H1 (cell line): ENCODE results near the gene CHST8. TPM values are rescaled to one million over a fixed set of nuclear protein-coding genes. Genes with fewer than 3 reads are reported as not detected.

Experiments
- CTCF ChIA-PET: fragments of 300-600 bp; sonication (Branson Sonifier 250); formaldehyde crosslinking; loops from one replicate; lab custom pipeline; 2021; ENCODE audit not compliant: partially characterized antibody; lab: Charles Lee
- POLR2A ChIA-PET: fragments of 300-600 bp; sonication (Branson Sonifier 250); formaldehyde crosslinking; loops from one replicate; lab custom pipeline; 2021; ENCODE audit warnings: inconsistent platforms; ENCODE audit not compliant: partially characterized antibody; lab: Charles Lee
- DNase-seq, 2 experiments: peaks; one replicate each; pipeline versions ENCODE4 v3.0.0 to v3.0.0-alpha.2; 2010 to 2022; ENCODE audit warnings: low spot score in 2 of 2, low read depth in 1 of 2, mixed read lengths in 1 of 2
- FAIRE-seq: peaks from 2 replicates; lab custom pipeline; 2011; peaks lifted over from hg19 to GRCh38; lab: Jason Lieb, UNC
- H2AFZ ChIP-seq: 2 replicates; pipeline ENCODE4 v1.8.1; 2012; ENCODE audit warnings: low read length, inconsistent platforms
- H2AK5ac ChIP-seq: 2 replicates; pipeline ENCODE4 v1.6.1; 2013; ENCODE audit warnings: low read depth, low read length
- H2BK120ac ChIP-seq: replicated peaks from 2 replicates; pipeline ENCODE3; 2013; ENCODE audit warnings: low read depth, low read length, inconsistent platforms
- H2BK12ac ChIP-seq: 2 replicates; pipeline ENCODE4 v1.6.1; 2013; ENCODE audit warnings: low read depth, low read length
- H2BK15ac ChIP-seq: 2 replicates; pipeline ENCODE4 v1.6.1; 2013; ENCODE audit warnings: low read length
- H2BK20ac ChIP-seq: 2 replicates; pipeline ENCODE4 v1.6.1; 2013; ENCODE audit warnings: low read length
- H2BK5ac ChIP-seq: 2 replicates; pipeline ENCODE4 v1.6.1; 2013; ENCODE audit warnings: low read depth, low read length
- H3K14ac ChIP-seq: 2 replicates; pipeline ENCODE4 v1.6.1; 2013; ENCODE audit warnings: inconsistent platforms; ENCODE audit not compliant: insufficient read length
- H3K18ac ChIP-seq: 2 replicates; pipeline ENCODE4 v1.6.1; 2013; ENCODE audit warnings: low read length; ENCODE audit errors: extremely low read depth
- H3K23ac ChIP-seq: 2 replicates; pipeline ENCODE4 v1.6.1; 2013; ENCODE audit warnings: inconsistent platforms; ENCODE audit not compliant: insufficient read length
- H3K23me2 ChIP-seq: 2 replicates; pipeline ENCODE4 v1.6.1; 2013; ENCODE audit warnings: low read depth, low read length
- H3K27ac ChIP-seq: 2 replicates; pipeline ENCODE4 v1.6.1; 2011; ENCODE audit warnings: low read depth, low read length, inconsistent platforms
- H3K27me3 ChIP-seq, 4 experiments: replicated peaks in 1 of 4; 1 replicate in 1 of 4; 2 replicates in 3 of 4; pipeline versions ENCODE4 v1.6.1 to v1.8.1; 2011 to 2013; ENCODE audit warnings: low read length in 3 of 4, mild to moderate bottlenecking in 3 of 4, inconsistent platforms in 2 of 4, mixed read lengths in 2 of 4, moderate library complexity in 1 of 4; ENCODE audit not compliant: control insufficient read depth in 3 of 4, insufficient read depth in 3 of 4; ENCODE audit errors: extremely low read depth in 1 of 4
- H3K36me3 ChIP-seq, 4 experiments: 2 replicates each; pipeline versions ENCODE4 v1.6.1 to v1.8.1; 2011 to 2013; ENCODE audit warnings: mild to moderate bottlenecking in 4 of 4, low read length in 3 of 4, moderate library complexity in 2 of 4, control low read depth in 1 of 4, inconsistent platforms in 1 of 4; ENCODE audit not compliant: insufficient read depth in 4 of 4, control insufficient read depth in 2 of 4
- H3K4ac ChIP-seq: replicated peaks from 2 replicates; pipeline ENCODE3; 2013; ENCODE audit warnings: low read length, low read depth, mixed read lengths, inconsistent platforms; ENCODE audit not compliant: insufficient read length
- H3K4me1 ChIP-seq, 4 experiments: replicated peaks in 1 of 4; 1 replicate in 1 of 4; 2 replicates in 3 of 4; pipeline versions ENCODE4 v1.6.1 to v1.8.1; 2011 to 2013; ENCODE audit warnings: low read length in 3 of 4, inconsistent platforms in 2 of 4, mixed read lengths in 1 of 4; ENCODE audit not compliant: insufficient read depth in 4 of 4, control insufficient read depth in 3 of 4
- H3K4me2 ChIP-seq, 2 experiments: 2 replicates each; pipeline versions ENCODE4 v1.6.1 to v1.8.1; 2011 to 2013; ENCODE audit warnings: low read depth in 2 of 2, low read length in 2 of 2, control low read depth in 1 of 2, inconsistent platforms in 1 of 2, mild to moderate bottlenecking in 1 of 2; ENCODE audit not compliant: insufficient read depth in 1 of 2
- H3K4me3 ChIP-seq, 4 experiments: fragments of 200-600, 300-600 bp in 1 of 4; sonication (generic), shearing (Covaris generic), sonication (Bioruptor Twin) in 1 of 4; 2 replicates each; pipeline versions ENCODE4 v1.5.1 to v1.8.1; 2011 to 2016; ENCODE audit warnings: low read length in 4 of 4, low read depth in 3 of 4, control low read depth in 2 of 4, inconsistent platforms in 2 of 4, mild to moderate bottlenecking in 2 of 4, mixed read lengths in 1 of 4, moderate library complexity in 1 of 4; ENCODE audit not compliant: insufficient read depth in 2 of 4; ENCODE audit errors: extremely low read depth in 1 of 4
- H3K56ac ChIP-seq: replicated peaks from 2 replicates; pipeline ENCODE3; 2013; ENCODE audit warnings: low read depth, mild to moderate bottlenecking, mixed read lengths, low read length, inconsistent platforms; ENCODE audit not compliant: insufficient read length
- H3K79me1 ChIP-seq: 2 replicates; pipeline ENCODE4 v1.6.1; 2013; ENCODE audit warnings: low read depth, low read length, control low read depth
- H3K79me2 ChIP-seq, 2 experiments: 2 replicates each; pipeline versions ENCODE4 v1.6.1 to v1.8.1; 2012 to 2013; ENCODE audit warnings: low read length in 2 of 2, mild to moderate bottlenecking in 2 of 2, inconsistent platforms in 1 of 2; ENCODE audit not compliant: insufficient read depth in 2 of 2, control insufficient read depth in 1 of 2
- H3K9ac ChIP-seq, 4 experiments: replicated peaks in 1 of 4; 1 replicate in 1 of 4; 2 replicates in 3 of 4; pipeline versions ENCODE4 v1.6.1 to v1.8.1; 2011 to 2013; ENCODE audit warnings: low read depth in 3 of 4, low read length in 3 of 4, control low read depth in 2 of 4, mild to moderate bottlenecking in 2 of 4, moderate library complexity in 2 of 4, inconsistent platforms in 1 of 4; ENCODE audit errors: extremely low read depth in 1 of 4
- H3K9me3 ChIP-seq, 2 experiments: 2 replicates each; pipeline versions ENCODE4 v1.6.1 to v1.8.1; 2012 to 2013; ENCODE audit warnings: mild to moderate bottlenecking in 2 of 2, moderate library complexity in 2 of 2, control low read depth in 1 of 2, inconsistent platforms in 1 of 2, low read depth in 1 of 2, low read length in 1 of 2, mixed read lengths in 1 of 2; ENCODE audit not compliant: insufficient read depth in 2 of 2
- H4K20me1 ChIP-seq, 2 experiments: replicated peaks in 1 of 2; 2 replicates each; pipeline versions ENCODE3 to v1.8.1; 2011 to 2013; ENCODE audit warnings: inconsistent platforms in 2 of 2, low read length in 2 of 2, mild to moderate bottlenecking in 1 of 2; ENCODE audit not compliant: insufficient read depth in 2 of 2, control insufficient read depth in 1 of 2
- H4K5ac ChIP-seq: 2 replicates; pipeline ENCODE4 v1.6.1; 2013; ENCODE audit warnings: low read length, low read depth, mixed read lengths, inconsistent platforms; ENCODE audit not compliant: insufficient read length
- H4K8ac ChIP-seq: 2 replicates; pipeline ENCODE4 v1.8.0; 2013; ENCODE audit warnings: mild to moderate bottlenecking, moderate library complexity, low read length, inconsistent platforms; ENCODE audit not compliant: insufficient read depth; ENCODE audit errors: extremely low read depth
- H4K91ac ChIP-seq: replicated peaks from 2 replicates; pipeline ENCODE3; 2013; ENCODE audit warnings: low read length, mixed read lengths, inconsistent platforms; ENCODE audit not compliant: insufficient read length
- BCL11A ChIP-seq, 2 experiments: IDR thresholded peaks; one replicate each; pipeline ENCODE4 v1.6.1; 2011; ENCODE audit warnings: low read depth in 2 of 2, low read length in 2 of 2, mild to moderate bottlenecking in 2 of 2
- CEBPB ChIP-seq: IDR thresholded peaks from 2 replicates; pipeline ENCODE4 v1.6.1; 2012; ENCODE audit warnings: low read depth, low read length
- EZH2 ChIP-seq: fragments of 200-600 bp; sonication (generic); IDR thresholded peaks from 2 replicates; pipeline ENCODE4 v1.7.1; 2012; ENCODE audit warnings: low read depth, mild to moderate bottlenecking, moderate library complexity, low read length, inconsistent platforms; ENCODE audit not compliant: severe bottlenecking
- HDAC2 ChIP-seq, 2 experiments: fragments of 300-600 bp in 1 of 2; sonication (generic) in 1 of 2; IDR thresholded peaks; 2 replicates each; pipeline ENCODE4 v1.6.1; 2011 to 2012; ENCODE audit warnings: low read depth in 2 of 2, low read length in 2 of 2, mild to moderate bottlenecking in 2 of 2, moderate library complexity in 2 of 2, borderline replicate concordance in 1 of 2, inconsistent platforms in 1 of 2
- RBBP5 ChIP-seq: IDR thresholded peaks from 2 replicates; pipeline ENCODE4 v1.7.1; 2012; ENCODE audit warnings: low read depth, mild to moderate bottlenecking, inconsistent platforms, low read length, moderate library complexity, borderline replicate concordance
- RNF2 ChIP-seq: fragments of 200-900, 300-1000 bp; sonication (generic); IDR thresholded peaks from 2 replicates; pipeline ENCODE4 v1.7.1; 2016; ENCODE audit warnings: borderline replicate concordance, low read depth, mild to moderate bottlenecking, antibody characterized with exemption, low read length; ENCODE audit not compliant: poor library complexity, severe bottlenecking; ENCODE audit errors: missing control alignments
- SIRT6 ChIP-seq: IDR thresholded peaks from one replicate; pipeline ENCODE4 v1.7.1; 2012; ENCODE audit warnings: low read length, inconsistent platforms
- TAF7 ChIP-seq: optimal IDR thresholded peaks from 2 replicates; pipeline ENCODE3; 2011; ENCODE audit warnings: low read depth, mild to moderate bottlenecking, inconsistent platforms, low read length, moderate library complexity, borderline replicate concordance
- WGBS, 2 experiments: shearing (Covaris generic) in 1 of 2; methylation state at CpG; one replicate each; pipeline versions ENCODE4 v1.1.6 to v1.1.7; 2013 to 2015; ENCODE audit warnings: low lambda C conversion rate in 2 of 2, mixed read lengths in 2 of 2, inconsistent platforms in 1 of 2, low coverage in 1 of 2, missing lambda C conversion rate in 1 of 2; ENCODE audit not compliant: insufficient replicate concordance in 2 of 2, insufficient coverage in 1 of 2, insufficient read length in 1 of 2; ENCODE audit errors: extremely low coverage in 1 of 2, missing lambda C conversion rate in 1 of 2; 5-methylcytosine and 5-hydroxymethylcytosine counted together
- polyA plus RNA-seq, 7 experiments: library from polyadenylated mRNA; depleted of rRNA in 3 of 7; stranded (reverse) in 5 of 7; unstranded in 2 of 7; fragments of >200 nt in 5 of 7; fragments of 200-250 nt in 2 of 7; gene quantifications; 1 replicate in 5 of 7; 2 replicates in 1 of 7; 4 replicates in 1 of 7; pipeline versions ENCODE4 v1.2.1 to v1.2.3, GENCODE V29; 2011 to 2013; ENCODE audit warnings: missing spikeins in 2 of 7, mixed read lengths in 2 of 7
- total RNA-seq: library from RNA; stranded (reverse); fragmentation: NEBNext Ultra II Directional; extraction: Animal tissue kit (Norgen Biotek cat#: 25700); gene quantifications from 2 replicates; pipeline ENCODE4 v1.2.1, GENCODE V29; 2021

The CHST8 gene
- total and polyA plus RNA-seq, 2 of the 8 experiments (the other 6 are each of a cell fraction or from before 2014, with no cell fraction given) = 10.8 to 28.2 TPM

GRCh38 chr19:33603377-33603776, 18.4 kb upstream of the CHST8 start:
- H3K4ac ChIP-seq = no peak overlapping the region
- H3K79me1 ChIP-seq = no peaks in the 10 kb centered on the region
- peak overlapping the region; percentile 92 for H2AFZ ChIP-seq
- H3K56ac ChIP-seq = no peak overlapping the region
- H3K36me3 ChIP-seq = no peaks in the 10 kb centered on the region
- H3K23me2 ChIP-seq = no peaks in the 10 kb centered on the region
- WGBS, 2 experiments = 84% methylated on average over 6 of the region's 6 CpGs; no CpG with 5 or more reads in 1 of the 2 experiments
- no peak overlapping the region for H4K8ac ChIP-seq
- 0 out of 4 replicates have a peak overlapping the region, but pooled peaks of 1 of the 2 experiments have one; percentile 32 for H3K4me2 ChIP-seq
- H3K23ac ChIP-seq = no peak overlapping the region
- no peak overlapping the region for H2BK15ac ChIP-seq
- H3K18ac ChIP-seq = no peak overlapping the region
- no peak overlapping the region for H4K5ac ChIP-seq
- H3K4me3 ChIP-seq = no peak overlapping the region
- CTCF ChIA-PET = no interaction called here
- DNase-seq (no peak), FAIRE-seq (no peak)
- H3K27ac ChIP-seq = no peak overlapping the region
- no peak overlapping the region for H2AK5ac ChIP-seq
- no peaks in the 10 kb centered on the region for H4K20me1 ChIP-seq
- peaks cover 9 to 11% of the 10 kb centered on the region in 2 experiments; a peak in 3 of 4 replicates for H3K9me3 ChIP-seq
- H2BK12ac ChIP-seq = peak overlapping the region; percentile 62; the same call in 1 of the 2 replicates
- POLR2A ChIA-PET = interaction anchor here (0.6 to 1.6 kb wide), 3 partner anchors 11 to 229 kb away, joined by 3 to 5 read pairs (median 3); partner anchors contain the start of gene CEBPG
- H4K91ac ChIP-seq = peak overlapping the region; percentile 8
- peak overlapping the region; percentile 68; the same call in 1 of the 2 replicates for H2BK5ac ChIP-seq
- no peak overlapping the region for H3K9ac ChIP-seq
- no peak for TF ChIP-seq BCL11A (IDR thresholded peaks at IDR 0.05; ENCODE audit: low read depth in 2 of 2, low read length in 2 of 2)
- TF ChIP-seq HDAC2 (IDR thresholded peaks at IDR 0.05; ENCODE audit: borderline replicate concordance in 1 of 2, low read depth in 2 of 2, low read length in 2 of 2) = no peak
- no peak for TF ChIP-seq RNF2
- no peak for TF ChIP-seq SIRT6
- no peak for TF ChIP-seq EZH2
- TF ChIP-seq TAF7 = no peak
- no peak for TF ChIP-seq CEBPB
- no peak for TF ChIP-seq RBBP5
- no peaks in the 10 kb centered on the region for H3K27me3 ChIP-seq
- H3K79me2 ChIP-seq = no peaks in the 10 kb centered on the region
- H2BK120ac ChIP-seq = no peak overlapping the region
- H2BK20ac ChIP-seq = peak overlapping the region; percentile 52; the same call in 1 of the 2 replicates
- H3K14ac ChIP-seq = no peak overlapping the region
- H3K4me1 ChIP-seq = peaks cover 1 to 4% (median 3%) of the 10 kb centered on the region in 4 experiments; a peak in 5 of 7 replicates
